Smooth muscle cell (in vitro differentiated cells): Measurements from ENCODE around the gene PRDM11. TPM values are rescaled to one million over a fixed set of nuclear protein-coding genes. Genes with fewer than 3 reads are reported as not detected.

Source experiments
- DNase-seq: peaks from one replicate; lab custom pipeline; 2025; ENCODE audit not compliant: unreplicated experiment; lab: John Stamatoyannopoulos, UW
- H2AFZ ChIP-seq: fragments of 200-600 bp; sonication (generic); 2 replicates; pipeline ENCODE4 v1.6.0; 2016; ENCODE audit warnings: antibody characterized with exemption, low read depth, mild to moderate bottlenecking
- H3F3A ChIP-seq: fragments of 200-600 bp; sonication (generic); 2 replicates; pipeline ENCODE4 v1.6.0; 2017; ENCODE audit warnings: antibody characterized with exemption, low read depth
- H3K27ac ChIP-seq: fragments of 200-600 bp; sonication (generic); 2 replicates; pipeline ENCODE4 v1.5.1; 2016; ENCODE audit warnings: low read depth, mild to moderate bottlenecking
- H3K27me3 ChIP-seq: fragments of 200-600 bp; sonication (generic); 2 replicates; pipeline ENCODE4 v1.6.1; 2016; ENCODE audit warnings: low read depth, mild to moderate bottlenecking
- H3K36me3 ChIP-seq: fragments of 200-600 bp; sonication (generic); 2 replicates; pipeline ENCODE4 v1.5.1; 2016; ENCODE audit warnings: low read depth
- H3K4me1 ChIP-seq: fragments of 200-600 bp; sonication (generic); 2 replicates; pipeline ENCODE4 v1.5.1; 2016; ENCODE audit warnings: low read depth
- H3K4me2 ChIP-seq: fragments of 200-600 bp; sonication (generic); 2 replicates; pipeline ENCODE4 v1.6.0; 2016; ENCODE audit warnings: mild to moderate bottlenecking
- H3K4me3 ChIP-seq: fragments of 200-600 bp; sonication (generic); 2 replicates; pipeline ENCODE4 v1.5.1; 2016; ENCODE audit warnings: mild to moderate bottlenecking
- H3K79me2 ChIP-seq: fragments of 200-600 bp; sonication (generic); 2 replicates; pipeline ENCODE4 v1.6.0; 2016; ENCODE audit warnings: low read depth, mild to moderate bottlenecking
- H3K9ac ChIP-seq: fragments of 200-600 bp; sonication (generic); 2 replicates; pipeline ENCODE4 v1.6.0; 2016; ENCODE audit warnings: low read depth
- H3K9me3 ChIP-seq: fragments of 200-600 bp; sonication (generic); replicated peaks from 2 replicates; pipeline ENCODE4 v1.5.1; 2016; ENCODE audit warnings: low read depth
- H4K20me1 ChIP-seq: fragments of 200-600 bp; sonication (generic); 2 replicates; pipeline ENCODE4 v1.6.0; 2016; ENCODE audit warnings: low read depth
- CTCF ChIP-seq: fragments of 200-600 bp; sonication (generic); IDR thresholded peaks from 2 replicates; pipeline ENCODE4 v1.5.1; 2017; ENCODE audit warnings: borderline replicate concordance, mild to moderate bottlenecking, antibody characterized with exemption; ENCODE audit not compliant: insufficient read depth, poor library complexity, severe bottlenecking
- WGBS: methylation state at CpG from one replicate; pipeline ENCODE4 v1.1.7; 2016; ENCODE audit warnings: low lambda C conversion rate; 5-methylcytosine and 5-hydroxymethylcytosine counted together
- polyA plus RNA-seq: library from polyadenylated mRNA; unstranded; fragments of >200 nt; fragmentation: Nextera tagmentation; extraction: Ambion mirVana; gene quantifications from 2 replicates; pipeline ENCODE4 v1.2.1, GENCODE V29; 2016
- total RNA-seq: library from RNA; depleted of rRNA; stranded (reverse); fragments of >200 nt; gene quantifications from 2 replicates; pipeline ENCODE4 v1.2.3, GENCODE V29; 2014

PRDM11 gene
- total and polyA plus RNA-seq, 2 experiments from 2014 or later, result 5.8 to 6.6 TPM

- Histone ChIP-seq H3K79me2 (no peaks in the 10 kb centered on the region), H3K27me3 (no peaks in the 10 kb centered on the region), H3K9me3 (no peaks in the 10 kb centered on the region), H3K4me1 (no peaks in the 10 kb centered on the region), H3K9ac (no peak overlapping the region), H3K4me3 (no peak overlapping the region), H2AFZ (no peak overlapping the region), H3K36me3 (no peaks in the 10 kb centered on the region), H3K4me2 (no peak overlapping the region), H3K27ac (no peak overlapping the region), H3F3A (no peaks in the 10 kb centered on the region), H4K20me1 (no peaks in the 10 kb centered on the region)
- WGBS, result 97% methylated on average over 4 of the region's 4 CpGs
- DNase-seq, result no peak
- no peak for TF ChIP-seq CTCF
Observed at GRCh38 chr11:45215098-45215865, 68.8 kb downstream of the PRDM11 start.

GRCh38 chr11:45216031-45216430 lies 69.6 kb downstream of the PRDM11 start:
- Histone ChIP-seq H3K79me2 (no peaks in the 10 kb centered on the region), H3K4me2 (no peak overlapping the region), H3K9ac (no peak overlapping the region), H4K20me1 (no peaks in the 10 kb centered on the region), H3K27me3 (no peaks in the 10 kb centered on the region), H3K36me3 (no peaks in the 10 kb centered on the region), H3K4me3 (no peak overlapping the region), H3F3A (no peaks in the 10 kb centered on the region), H3K4me1 (no peaks in the 10 kb centered on the region), H3K9me3 (no peaks in the 10 kb centered on the region), H3K27ac (no peak overlapping the region), H2AFZ (no peak overlapping the region)
- no peak for TF ChIP-seq CTCF
- 100% methylated on average over 1 of the region's 1 CpG for WGBS
- DNase-seq, result no peak

- no peaks in the 10 kb centered on the region for H3K36me3 ChIP-seq
- WGBS, result 90% methylated on average over 2 of the region's 2 CpGs
- H3K4me1 ChIP-seq, result no peaks in the 10 kb centered on the region
- no peak overlapping the region for H3K4me3 ChIP-seq
- H3K27ac ChIP-seq, result no peak overlapping the region
- no peak for DNase-seq
- no peaks in the 10 kb centered on the region for H3K79me2 ChIP-seq
- H3K9ac ChIP-seq, result no peak overlapping the region
- H3K27me3 ChIP-seq, result no peaks in the 10 kb centered on the region
- no peaks in the 10 kb centered on the region for H3F3A ChIP-seq
- no peak for TF ChIP-seq CTCF
- H3K9me3 ChIP-seq, result no peaks in the 10 kb centered on the region
- H4K20me1 ChIP-seq, result no peaks in the 10 kb centered on the region
- H3K4me2 ChIP-seq, result no peak overlapping the region
- no peak overlapping the region for H2AFZ ChIP-seq
Observed at GRCh38 chr11:45216901-45217300, 70.5 kb downstream of the PRDM11 start.

GRCh38 chr11:45217991-45218390 lies 71.6 kb downstream of the PRDM11 start:
- Histone ChIP-seq H3K4me2 (no peak overlapping the region), H3K79me2 (no peaks in the 10 kb centered on the region), H3K27ac (no peak overlapping the region), H3K4me3 (no peak overlapping the region), H2AFZ (no peak overlapping the region), H3K4me1 (no peaks in the 10 kb centered on the region), H3F3A (no peaks in the 10 kb centered on the region), H3K9ac (no peak overlapping the region), H4K20me1 (no peaks in the 10 kb centered on the region), H3K36me3 (no peaks in the 10 kb centered on the region), H3K27me3 (no peaks in the 10 kb centered on the region), H3K9me3 (no peaks in the 10 kb centered on the region)
- no peak for DNase-seq
- 90% methylated on average over 2 of the region's 2 CpGs for WGBS
- TF ChIP-seq CTCF, result no peak
